ENCODE measurements around the gene DNAH14. TPM values are rescaled to one million over a fixed set of nuclear protein-coding genes. Genes with fewer than 3 reads are reported as not detected.

The DNAH14 gene
- polyA plus RNA-seq, 3 donors: 0.80 to 3.6 (median 1.8) TPM

- peak within 1 kb of the TSS; percentile 52 for H3K27ac ChIP-seq (ENCODE audit: low read depth, low read length)
- 0% methylated on average over 63 to 94 of the region's 94 CpGs for WGBS, 3 donors
These were observed 498.0 kb downstream of the DNAH14 start, which contains the start of gene LBR for GRCh38 chr1:225427235-225428067. Gene LBR (minus strand): TSS chr1:225428038. CDS start chr1:225424075, 3,963 bp downstream.

- H3K27ac ChIP-seq (ENCODE audit: low read depth, low read length): peak overlapping the region; percentile 52
- 0 to 1% (median 1%) methylated on average over 63 to 80 of the region's 81 CpGs for WGBS, 3 donors
These were observed 498.8 kb downstream of the DNAH14 start for GRCh38 chr1:225428068-225428880.

- WGBS, 3 donors: 12 to 17% (median 15%) methylated on average over 7 of the region's 7 CpGs
- H3K27ac ChIP-seq (ENCODE audit: low read depth, low read length): no peak overlapping the region
These were observed 499.5 kb downstream of the DNAH14 start for GRCh38 chr1:225428881-225429455.

GRCh38 chr1:225430301-225430700, 500.8 kb downstream of the DNAH14 start:
- 82 to 85% (median 84%) methylated on average over 7 of the region's 7 CpGs for WGBS, 3 donors
- no peak overlapping the region for H3K27ac ChIP-seq (ENCODE audit: low read depth, low read length)

- WGBS, 3 donors: 91 to 95% (median 93%) methylated on average over 36 of the region's 36 CpGs
These were observed 501.8 kb downstream of the DNAH14 start for GRCh38 chr1:225431081-225431863.

GRCh38 chr1:225434046-225434445, 504.6 kb downstream of the DNAH14 start:
- no peak overlapping the region for H3K27ac ChIP-seq (ENCODE audit: low read depth, low read length)
- WGBS, 3 donors: 64 to 83% (median 67%) methylated on average over 5 of the region's 5 CpGs

More at GRCh38 chr1:225431081-225431863, 501.8 kb downstream of the DNAH14 start:
- no peak overlapping the region for H3K27ac ChIP-seq (ENCODE audit: low read depth, low read length)

GRCh38 chr1:225435076-225435475, 505.6 kb downstream of the DNAH14 start:
- H3K27ac ChIP-seq (ENCODE audit: low read depth, low read length): no peak overlapping the region
- 74 to 80% (median 78%) methylated on average over 6 of the region's 6 CpGs for WGBS, 3 donors

- 85 to 94% (median 90%) methylated on average over 1 of the region's 1 CpG for WGBS, 3 donors
- no peak overlapping the region for H3K27ac ChIP-seq (ENCODE audit: low read depth, low read length)
These were observed 506.0 kb downstream of the DNAH14 start for GRCh38 chr1:225435487-225435886.

GRCh38 chr1:225435957-225436392, 506.5 kb downstream of the DNAH14 start:
- WGBS, 3 donors: 66 to 83% (median 72%) methylated on average over 6 of the region's 6 CpGs
- no peak overlapping the region for H3K27ac ChIP-seq (ENCODE audit: low read depth, low read length)

GRCh38 chr1:225437710-225438437, 508.4 kb downstream of the DNAH14 start:
- WGBS, 3 donors: 79 to 88% (median 86%) methylated on average over 5 of the region's 5 CpGs
- no peak overlapping the region for H3K27ac ChIP-seq (ENCODE audit: low read depth, low read length)

- WGBS, 3 donors: 40 to 87% (median 80%) methylated on average over 4 of the region's 4 CpGs
- H3K27ac ChIP-seq (ENCODE audit: low read depth, low read length): no peak overlapping the region
These were observed 511.1 kb downstream of the DNAH14 start for GRCh38 chr1:225440380-225441221.

- WGBS, 3 donors: 40 to 68% (median 64%) methylated on average over 9 of the region's 9 CpGs
- H3K27ac ChIP-seq (ENCODE audit: low read depth, low read length): no peak overlapping the region
These were observed 512.0 kb downstream of the DNAH14 start for GRCh38 chr1:225441314-225442122.

GRCh38 chr1:225442123-225442505, 512.6 kb downstream of the DNAH14 start:
- 62 to 80% (median 73%) methylated on average over 3 of the region's 3 CpGs for WGBS, 3 donors
- H3K27ac ChIP-seq (ENCODE audit: low read depth, low read length): no peak overlapping the region

- H3K27ac ChIP-seq (ENCODE audit: low read depth, low read length): no peak overlapping the region
- whole genome bisulfite sequencing, 3 donors: 52 to 76% (median 58%) methylated on average over 9 of the region's 9 CpGs
These were observed 516.4 kb downstream of the DNAH14 start for GRCh38 chr1:225445639-225446594.

- H3K27ac ChIP-seq (ENCODE audit: low read depth, low read length): no peak overlapping the region
- WGBS, 3 donors: 57 to 71% (median 61%) methylated on average over 7 of the region's 7 CpGs
These were observed 517.1 kb downstream of the DNAH14 start for GRCh38 chr1:225446595-225446960.

All from adipose tissue (tissue), 3 donors.